ENCODE data around the gene PABPN1L. TPM values are rescaled to one million over a fixed set of nuclear protein-coding genes. Genes with fewer than 3 reads are reported as not detected.

PABPN1L gene
- total and polyA plus RNA-seq, 2 of the 8 experiments (the other 6 are each of a cell fraction or from before 2014, with no cell fraction given), result not detected

GRCh38 chr16:88839026-88839529 lies 27.4 kb downstream of the PABPN1L start (continued):
- TF ChIP-seq POLR2A (IDR thresholded peaks at IDR 0.05; ENCODE audit: control extremely low read depth in 1 of 2, low read depth in 2 of 2, low read length in 2 of 2) (no peak), TEAD4 (IDR thresholded peaks at IDR 0.05; ENCODE audit: low read depth, low read length) (no peak), CHD7 (IDR thresholded peaks at IDR 0.05; ENCODE audit: insufficient replicate concordance, low read length) (no peak), TAF1 (IDR thresholded peaks at IDR 0.05; ENCODE audit: low read depth, low read length) (no peak), FOSL1 (IDR thresholded peaks at IDR 0.05; ENCODE audit: insufficient read depth, low read depth, low read length) (0 out of 2 replicates have a peak, but pooled peaks have one; percentile 59), BACH1 (IDR thresholded peaks at IDR 0.05; ENCODE audit: low read length) (no peak), JUND (IDR thresholded peaks at IDR 0.05; ENCODE audit: low read length) (no peak)

Measured in H1 (cell line).